SU-DHL-6 (cell line): ENCODE measurements around the gene HBE1.

ENCODE experiments used
- CTCF ChIP-seq: fragments of 200-600 bp; sonication (generic); IDR thresholded peaks from one replicate; pipeline ENCODE4 v1.5.1; 2017; ENCODE audit warnings: antibody characterized with exemption, mild to moderate bottlenecking, low read length, moderate library complexity; ENCODE audit not compliant: insufficient read depth, poor library complexity, severe bottlenecking
- EZH2phosphoT487 ChIP-seq: fragments of 200-600 bp; sonication (generic), shearing (Covaris generic); conservative IDR thresholded peaks from 2 replicates; pipeline ENCODE4 v1.6.1; 2018; ENCODE audit warnings: mild to moderate bottlenecking, antibody characterized with exemption, low read length, moderate library complexity, mixed read lengths

GRCh38 chr11:5289696-5290095 is 20.0 kb upstream of the HBE1 start:
- TF ChIP-seq CTCF (no peak), EZH2phosphoT487 (no peak)
